Cardiac fibroblast (primary cell): ENCODE results near the gene CLCN3.
A peak's percentile ranks its signal among the peaks of the same experiment; 100 is the strongest.
"Not testable (repeated sequence)": the region's sequence is repeated elsewhere in the genome, so short reads cannot be mapped to it uniquely, and the experiment has no call there.

Source experiments
- DNase-seq, 2 donors: peaks; one replicate each; pipeline versions ENCODE4 v3.0.0 to v3.0.0-alpha.2; 2010; ENCODE audit warnings: low read depth in 2 of 2
- H3K4me3 ChIP-seq, 2 donors: replicated peaks in 1 of 2; 1 replicate in 1 of 2; 2 replicates in 1 of 2; pipeline ENCODE4 v1.5.1; 2011; ENCODE audit warnings: low read depth in 2 of 2, low read length in 2 of 2, mild to moderate bottlenecking in 2 of 2, moderate library complexity in 1 of 2
- TF ChIP-seq, protein P1 (sequence below): IDR thresholded peaks from one replicate; pipeline ENCODE4 v1.5.1; 2011; ENCODE audit warnings: low read depth, mild to moderate bottlenecking, low read length, inconsistent platforms

The CLCN3 gene

DNA sequence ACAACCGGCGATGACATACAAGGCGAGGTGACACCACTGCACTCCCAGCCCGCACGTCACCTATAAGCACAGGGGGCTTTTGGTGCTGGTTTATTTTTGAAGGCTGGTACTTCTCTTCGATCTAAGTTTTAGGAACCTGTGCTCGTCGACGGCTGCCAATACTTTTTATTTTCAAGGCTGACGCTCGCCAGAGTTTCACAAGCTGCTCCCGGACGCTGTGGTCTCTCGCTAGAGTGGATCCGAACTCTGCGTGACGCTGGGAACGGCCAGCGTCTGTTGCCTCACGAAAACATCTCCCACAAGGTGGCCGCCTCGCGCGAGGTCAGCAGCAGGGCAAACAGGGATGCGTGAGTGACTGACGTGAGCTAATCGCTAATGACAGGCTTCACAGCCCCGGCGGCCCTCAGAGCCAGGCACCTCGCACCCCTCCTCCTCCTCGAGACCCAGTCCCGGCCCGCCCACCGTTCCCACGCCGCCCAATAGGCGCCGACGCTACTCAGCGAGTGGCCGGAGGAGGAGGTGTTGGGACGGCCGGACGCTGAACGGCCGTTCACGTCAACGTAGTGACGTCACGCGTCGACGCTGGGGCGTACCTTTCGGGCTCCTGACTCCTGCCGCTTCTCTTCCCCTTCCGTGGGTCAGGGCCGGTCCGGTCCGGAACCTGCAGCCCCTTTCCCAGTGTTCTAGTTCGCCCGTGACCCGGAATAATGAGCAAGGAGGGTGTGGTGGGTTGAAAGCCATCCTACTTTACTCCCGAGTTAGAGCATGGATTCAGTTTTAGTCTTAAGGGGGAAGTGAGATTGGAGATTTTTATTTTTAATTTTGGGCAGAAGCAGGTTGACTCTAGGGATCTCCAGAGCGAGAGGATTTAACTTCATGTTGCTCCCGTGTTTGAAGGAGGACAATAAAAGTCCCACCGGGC, at the start of gene CLCN3:
Gene CLCN3, plus strand, starts transcription at position 621 of the 922 bp plus-strand sequence. CDS start 15,351 bp downstream, outside the sequence.
- peak within 1 kb of the TSS; percentile 72 to 88 for H3K4me3 ChIP-seq
- peak; percentile 96 to 98 for DNase-seq
- TF ChIP-seq, protein P1, sequence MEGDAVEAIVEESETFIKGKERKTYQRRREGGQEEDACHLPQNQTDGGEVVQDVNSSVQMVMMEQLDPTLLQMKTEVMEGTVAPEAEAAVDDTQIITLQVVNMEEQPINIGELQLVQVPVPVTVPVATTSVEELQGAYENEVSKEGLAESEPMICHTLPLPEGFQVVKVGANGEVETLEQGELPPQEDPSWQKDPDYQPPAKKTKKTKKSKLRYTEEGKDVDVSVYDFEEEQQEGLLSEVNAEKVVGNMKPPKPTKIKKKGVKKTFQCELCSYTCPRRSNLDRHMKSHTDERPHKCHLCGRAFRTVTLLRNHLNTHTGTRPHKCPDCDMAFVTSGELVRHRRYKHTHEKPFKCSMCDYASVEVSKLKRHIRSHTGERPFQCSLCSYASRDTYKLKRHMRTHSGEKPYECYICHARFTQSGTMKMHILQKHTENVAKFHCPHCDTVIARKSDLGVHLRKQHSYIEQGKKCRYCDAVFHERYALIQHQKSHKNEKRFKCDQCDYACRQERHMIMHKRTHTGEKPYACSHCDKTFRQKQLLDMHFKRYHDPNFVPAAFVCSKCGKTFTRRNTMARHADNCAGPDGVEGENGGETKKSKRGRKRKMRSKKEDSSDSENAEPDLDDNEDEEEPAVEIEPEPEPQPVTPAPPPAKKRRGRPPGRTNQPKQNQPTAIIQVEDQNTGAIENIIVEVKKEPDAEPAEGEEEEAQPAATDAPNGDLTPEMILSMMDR: no peak

DNA sequence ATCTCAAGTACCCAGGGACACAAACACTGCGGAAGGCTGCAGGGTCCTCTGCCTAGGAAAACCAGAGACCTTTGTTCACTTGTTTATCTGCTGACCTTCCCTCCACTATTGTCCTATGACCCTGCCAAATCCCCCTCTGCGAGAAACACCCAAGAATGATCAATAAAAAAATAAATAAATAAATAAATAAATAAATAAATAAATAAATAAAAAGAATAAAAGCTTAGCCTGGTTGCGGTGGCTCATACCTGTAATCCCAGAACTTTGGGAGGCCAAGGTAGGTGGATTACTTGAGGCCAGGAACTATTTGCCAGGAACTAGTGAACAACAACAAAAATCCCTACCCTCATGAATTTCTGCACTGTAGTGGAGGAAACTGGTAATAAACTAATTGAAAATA, 49.4 kb upstream of the CLCN3 start:
- not testable (repeated sequence) for DNase-seq, H3K4me3 ChIP-seq

DNA sequence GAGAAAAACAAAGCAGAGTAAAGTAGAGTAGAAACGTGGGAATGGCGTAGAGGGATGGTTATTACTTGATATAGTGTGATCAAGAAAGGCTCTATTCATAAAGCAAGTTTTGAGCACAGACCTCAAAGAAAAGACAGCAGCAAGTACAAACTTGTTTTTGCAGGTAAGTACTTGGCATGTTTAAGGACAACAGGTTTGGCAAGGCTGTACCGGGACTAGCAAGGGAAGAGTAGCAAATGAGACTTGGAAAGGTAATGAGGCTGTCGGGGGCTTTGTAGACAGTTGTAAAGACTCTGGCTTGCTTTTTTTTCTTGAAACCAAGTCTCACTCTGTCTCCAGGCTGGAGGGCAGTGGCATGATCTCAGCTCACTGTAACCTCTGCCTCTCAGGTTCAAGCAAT, 48.9 kb upstream of the CLCN3 start:
- H3K4me3 ChIP-seq: no peak overlapping the region
- no peak for DNase-seq
- TF ChIP-seq, protein P1: no peak

DNA sequence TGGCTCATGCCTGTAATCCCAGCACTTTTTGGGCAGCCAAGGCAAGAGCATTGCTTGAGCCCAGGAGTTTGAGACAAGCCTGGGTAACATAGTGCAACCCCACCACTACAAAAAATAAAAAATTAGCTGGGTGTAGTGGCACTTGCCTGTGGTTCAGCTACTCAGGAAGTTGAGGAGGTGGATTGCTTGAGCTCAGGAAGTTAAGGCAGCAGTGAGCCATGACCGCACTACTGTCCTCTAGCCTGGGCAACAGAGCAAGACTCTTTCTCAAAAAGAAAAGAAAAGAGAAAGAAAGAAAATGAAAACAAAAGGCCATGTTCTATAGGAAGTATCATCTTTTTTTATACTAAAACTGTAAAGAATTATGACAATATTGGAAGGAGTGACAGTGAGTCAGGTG, 46.5 kb upstream of the CLCN3 start:
- TF ChIP-seq, protein P1: no peak
- H3K4me3 ChIP-seq: no peak overlapping the region
- no peak for DNase-seq

DNA sequence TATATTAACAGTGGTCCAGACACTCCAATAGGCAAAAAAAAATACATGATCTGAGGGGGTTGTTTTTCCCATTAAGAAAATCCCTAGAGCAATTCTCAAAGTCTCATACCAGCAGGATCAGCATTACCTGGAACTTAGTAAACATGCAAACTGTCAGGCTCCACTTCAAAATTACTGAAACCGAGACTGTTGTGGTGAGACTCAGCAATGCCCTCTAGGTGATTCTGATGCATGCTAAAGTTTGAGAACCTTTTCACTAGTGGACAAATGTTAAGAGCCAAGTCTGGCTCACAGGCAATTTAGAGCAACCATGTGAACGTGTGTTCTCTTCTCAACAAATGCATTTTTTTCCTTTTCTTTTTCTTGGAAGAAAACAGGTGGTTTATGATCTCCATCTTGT, 38.2 kb upstream of the CLCN3 start:
- TF ChIP-seq, protein P1: no peak
- H3K4me3 ChIP-seq: no peak overlapping the region
- no peak for DNase-seq

DNA sequence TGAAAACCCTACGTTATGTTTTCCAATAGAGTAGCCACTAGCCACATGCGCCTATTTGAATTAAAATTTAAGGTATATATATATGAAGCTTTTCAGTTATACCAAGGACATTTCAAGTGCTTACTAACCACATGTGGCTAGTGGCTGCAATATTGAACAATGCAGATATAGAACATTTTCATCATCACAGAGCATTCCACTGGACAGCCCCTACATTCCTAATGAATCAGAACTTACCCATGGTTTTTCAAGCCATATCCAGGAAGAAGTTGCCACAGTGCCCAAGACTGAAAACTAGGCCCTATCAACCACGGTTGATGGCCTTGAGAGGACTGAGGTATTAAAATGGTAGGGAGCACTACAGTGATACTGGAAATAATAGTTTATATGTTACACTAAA, 37.7 kb upstream of the CLCN3 start:
- no peak overlapping the region for H3K4me3 ChIP-seq
- TF ChIP-seq, protein P1: no peak
- DNase-seq: peak; percentile 15 to 83

DNA sequence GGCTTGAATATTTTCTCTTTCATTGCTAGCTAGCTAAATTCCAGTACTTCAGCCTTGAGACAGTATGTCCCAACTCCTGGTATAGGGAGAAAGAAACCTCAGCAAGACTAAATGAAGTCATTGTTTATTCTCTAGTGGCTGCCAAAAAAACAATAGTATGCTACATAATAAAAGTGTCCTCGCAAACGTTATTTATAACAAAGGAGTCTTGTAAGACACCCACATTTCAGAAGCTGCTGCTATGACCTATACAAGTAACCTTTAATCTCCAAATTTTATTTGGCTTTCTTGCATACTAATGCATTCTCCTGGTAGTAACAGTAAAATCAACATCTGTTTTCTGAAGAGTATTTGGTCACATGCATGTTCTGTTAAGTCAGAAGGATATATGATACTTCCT, 36.8 kb upstream of the CLCN3 start:
- DNase-seq: peak; percentile 34 to 77
- H3K4me3 ChIP-seq: no peak overlapping the region
- TF ChIP-seq, protein P1: no peak
